Neural progenitor cell (in vitro differentiated cells): Measurements from ENCODE around the gene MOAP1. TPM values are rescaled to one million over a fixed set of nuclear protein-coding genes. Genes with fewer than 3 reads are reported as not detected.
"Not testable (repeated sequence)": the region's sequence is repeated elsewhere in the genome, so short reads cannot be mapped to it uniquely, and the experiment has no call there.

Experiments used
- DNase-seq: peaks from one replicate; pipeline ENCODE4 v3.0.0-alpha.2; 2016; ENCODE audit warnings: low spot score
- H2AFZ ChIP-seq: fragments of 200-600 bp; sonication (generic); replicated peaks from 2 replicates; pipeline ENCODE4 v1.6.1; 2016; ENCODE audit warnings: antibody characterized with exemption
- H3F3A ChIP-seq: fragments of 200-600 bp; sonication (generic); 2 replicates; pipeline ENCODE4 v1.6.1; 2016; ENCODE audit warnings: antibody characterized with exemption, low read depth
- H3K27ac ChIP-seq: fragments of 200-600 bp; sonication (generic); 2 replicates; pipeline ENCODE4 v1.5.1; 2016; ENCODE audit warnings: mild to moderate bottlenecking
- H3K27me3 ChIP-seq: fragments of 200-600 bp; sonication (generic); 2 replicates; pipeline ENCODE4 v1.6.1; 2016; ENCODE audit warnings: mild to moderate bottlenecking, moderate library complexity
- H3K36me3 ChIP-seq: fragments of 200-600 bp; sonication (generic); 2 replicates; pipeline ENCODE4 v1.5.1; 2016
- H3K4me1 ChIP-seq: fragments of 200-600 bp; sonication (generic); 2 replicates; pipeline ENCODE4 v1.6.1; 2016; ENCODE audit warnings: mixed run types
- H3K4me2 ChIP-seq: fragments of 200-600 bp; sonication (generic); 2 replicates; pipeline ENCODE4 v1.6.1; 2016
- H3K4me3 ChIP-seq: fragments of 200-600 bp; sonication (generic); 2 replicates; pipeline ENCODE4 v1.5.1; 2016
- H3K79me2 ChIP-seq: fragments of 200-600 bp; sonication (generic); 2 replicates; pipeline ENCODE4 v1.6.1; 2016; ENCODE audit warnings: low read depth
- H3K9ac ChIP-seq: fragments of 200-600 bp; sonication (generic); 2 replicates; pipeline ENCODE4 v1.6.1; 2016
- H3K9me3 ChIP-seq: fragments of 200-600 bp; sonication (generic); 2 replicates; pipeline ENCODE4 v1.5.1; 2016; ENCODE audit warnings: low read depth
- H4K20me1 ChIP-seq: fragments of 200-600 bp; sonication (generic); 2 replicates; pipeline ENCODE4 v1.6.1; 2016; ENCODE audit warnings: low read depth
- H3K27ac Mint-ChIP-seq: 3 replicates; pipeline ENCODE4 v1.8.0; 2021; ENCODE audit warnings: mixed read lengths
- H3K27me3 Mint-ChIP-seq: 2 replicates; pipeline ENCODE4 v1.8.0; 2022; ENCODE audit warnings: low read depth, mild to moderate bottlenecking, inconsistent platforms, moderate library complexity, mixed read lengths; ENCODE audit not compliant: insufficient read depth
- H3K36me3 Mint-ChIP-seq: 3 replicates; pipeline ENCODE4 v1.8.0; 2021; ENCODE audit warnings: mixed read lengths
- H3K4me1 Mint-ChIP-seq: 3 replicates; pipeline ENCODE4 v1.8.0; 2021; ENCODE audit warnings: mixed read lengths
- H3K4me3 Mint-ChIP-seq: 3 replicates; pipeline ENCODE4 v1.8.0; 2021; ENCODE audit warnings: mild to moderate bottlenecking, moderate library complexity, mixed read lengths
- H3K9me3 Mint-ChIP-seq: 3 replicates; pipeline ENCODE4 v1.8.0; 2020; ENCODE audit warnings: mixed read lengths
- CTCF ChIP-seq: fragments of 200-600 bp; sonication (generic); IDR thresholded peaks from 2 replicates; pipeline ENCODE4 v1.5.1; 2017; ENCODE audit warnings: antibody characterized with exemption, mild to moderate bottlenecking
- EZH2 ChIP-seq: fragments of 200-600 bp; sonication (generic); IDR thresholded peaks from 2 replicates; pipeline ENCODE4 v1.6.1; 2017; ENCODE audit warnings: antibody characterized with exemption, mild to moderate bottlenecking, moderate library complexity
- EZH2phosphoT487 ChIP-seq: fragments of 200-600 bp; sonication (generic); IDR thresholded peaks from 2 replicates; pipeline ENCODE4 v1.6.1; 2017; ENCODE audit warnings: antibody characterized with exemption
- total RNA-seq: library from RNA; depleted of rRNA; stranded (reverse); fragments of >200 nt; gene quantifications from 2 replicates; pipeline ENCODE4 v1.2.3, GENCODE V29; 2015; ENCODE audit warnings: low replicate concordance

MOAP1 gene
- total RNA-seq, 1 donor from 2014 or later = 34.6 TPM

GRCh38 chr14:93163564-93163963, 21.1 kb downstream of the MOAP1 start:
- no peak overlapping the region for H3K4me3 Mint-ChIP-seq
- Histone ChIP-seq H3K9me3 (no peaks in the 10 kb centered on the region), H3K27ac (no peak overlapping the region), H3K36me3 (no peaks in the 10 kb centered on the region), H3K79me2 (no peaks in the 10 kb centered on the region), H3K4me3 (no peak overlapping the region), H2AFZ (no peak overlapping the region), H3K4me2 (no peak overlapping the region), H3K9ac (no peak overlapping the region), H3K4me1 (no peaks in the 10 kb centered on the region), H4K20me1 (no peaks in the 10 kb centered on the region), H3K27me3 (no peaks in the 10 kb centered on the region), H3F3A (peaks cover 6% of the 10 kb centered on the region)
- no peak for TF ChIP-seq EZH2
- no peak for TF ChIP-seq CTCF
- no peak for TF ChIP-seq EZH2phosphoT487
- H3K27ac Mint-ChIP-seq = no peak overlapping the region
- peaks cover 11% of the 10 kb centered on the region for H3K4me1 Mint-ChIP-seq
- no peak for DNase-seq
- peaks cover 2% of the 10 kb centered on the region for H3K9me3 Mint-ChIP-seq
- no peaks in the 10 kb centered on the region for H3K27me3 Mint-ChIP-seq
- H3K36me3 Mint-ChIP-seq = no peaks in the 10 kb centered on the region

DNA sequence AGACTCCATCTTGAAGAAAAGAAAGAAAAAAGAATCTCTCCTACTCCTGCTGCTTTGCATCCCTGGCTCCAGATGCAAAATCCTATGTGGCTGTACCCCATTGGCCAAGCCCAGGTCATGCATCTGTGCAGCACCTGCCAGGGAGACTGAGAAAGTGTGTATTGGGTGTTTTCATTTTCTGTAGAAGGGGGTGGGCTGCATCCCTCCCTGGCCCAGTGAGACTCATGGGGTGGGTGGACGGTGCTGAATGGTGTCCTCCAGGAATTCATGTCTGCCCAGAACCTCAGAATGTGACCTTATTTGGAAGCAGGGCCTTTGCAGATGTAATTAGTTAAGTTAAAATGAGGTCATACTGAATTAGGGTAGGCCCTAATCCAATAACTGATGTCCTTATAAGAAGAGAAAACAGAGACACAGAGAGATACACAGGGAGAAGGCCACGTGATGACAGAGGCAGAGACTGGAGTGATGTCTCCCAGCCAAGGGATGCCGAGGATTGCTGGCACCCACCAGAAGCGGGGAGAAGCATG, 23.2 kb downstream of the MOAP1 start:
- no peak overlapping the region for H3K4me3 ChIP-seq
- no peaks in the 10 kb centered on the region for H3K27me3 ChIP-seq
- Mint-ChIP-seq H3K36me3 (no peaks in the 10 kb centered on the region), H3K27me3 (no peaks in the 10 kb centered on the region), H3K9me3 (peaks cover 2% of the 10 kb centered on the region), H3K4me3 (no peak overlapping the region), H3K4me1 (peaks cover 11% of the 10 kb centered on the region), H3K27ac (no peak overlapping the region)
- H3K36me3 ChIP-seq = no peaks in the 10 kb centered on the region
- DNase-seq = no peak
- no peaks in the 10 kb centered on the region for H3K4me1 ChIP-seq
- H3K4me2 ChIP-seq = no peak overlapping the region
- H3K27ac ChIP-seq = no peak overlapping the region
- no peaks in the 10 kb centered on the region for H4K20me1 ChIP-seq
- H3F3A ChIP-seq = peaks cover 12% of the 10 kb centered on the region
- H2AFZ ChIP-seq = no peak overlapping the region
- no peak overlapping the region for H3K9ac ChIP-seq
- H3K79me2 ChIP-seq = no peaks in the 10 kb centered on the region
- no peaks in the 10 kb centered on the region for H3K9me3 ChIP-seq
- TF ChIP-seq CTCF = no peak
- TF ChIP-seq EZH2 = no peak
- no peak for TF ChIP-seq EZH2phosphoT487

DNA sequence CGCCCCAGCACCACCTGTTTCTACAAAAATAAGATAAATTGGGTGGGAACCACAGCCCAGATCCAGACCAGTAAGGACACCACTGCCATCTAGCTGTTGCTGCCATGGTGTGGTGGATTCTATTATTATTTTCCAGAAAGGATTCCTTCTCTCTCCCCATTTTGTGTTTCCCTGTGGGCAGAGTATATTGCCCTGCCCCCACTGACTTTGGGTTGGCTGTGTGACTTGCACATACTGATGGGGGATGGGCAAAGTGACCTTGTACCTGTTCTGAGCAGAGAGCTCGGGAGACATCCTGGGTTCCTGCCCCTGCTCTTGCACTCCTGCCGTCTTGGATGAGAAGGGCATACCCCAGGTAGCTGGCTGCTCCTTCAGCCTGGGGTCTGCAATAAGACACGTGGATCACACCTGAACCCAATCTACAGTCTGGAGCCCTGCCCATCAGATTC, 24.3 kb downstream of the MOAP1 start:
- Mint-ChIP-seq H3K4me1 (peaks cover 6% of the 10 kb centered on the region), H3K9me3 (no peaks in the 10 kb centered on the region), H3K27ac (no peak overlapping the region), H3K27me3 (no peaks in the 10 kb centered on the region), H3K36me3 (no peaks in the 10 kb centered on the region), H3K4me3 (no peak overlapping the region)
- no peak for TF ChIP-seq EZH2phosphoT487
- TF ChIP-seq CTCF = peak; percentile 53
- Histone ChIP-seq H3K36me3 (no peaks in the 10 kb centered on the region), H4K20me1 (no peaks in the 10 kb centered on the region), H3K9me3 (no peaks in the 10 kb centered on the region), H3K4me2 (no peak overlapping the region), H3K4me3 (no peak overlapping the region), H3F3A (peaks cover 12% of the 10 kb centered on the region), H3K9ac (no peak overlapping the region), H3K27ac (no peak overlapping the region), H3K79me2 (no peaks in the 10 kb centered on the region), H3K27me3 (no peaks in the 10 kb centered on the region), H2AFZ (peak overlapping the region; percentile 37), H3K4me1 (no peaks in the 10 kb centered on the region)
- DNase-seq = peak; percentile 45

GRCh38 chr14:93159625-93160352, 24.9 kb downstream of the MOAP1 start:
- not testable (repeated sequence) for H3K4me2 ChIP-seq, H4K20me1 ChIP-seq, H3K9me3 ChIP-seq, H3K4me1 Mint-ChIP-seq, H3K79me2 ChIP-seq, H3K9me3 Mint-ChIP-seq, DNase-seq, H3K4me3 Mint-ChIP-seq, H3K27ac ChIP-seq, H3K27me3 Mint-ChIP-seq, H3K36me3 Mint-ChIP-seq, H3K27ac Mint-ChIP-seq, H3K9ac ChIP-seq, H3K4me1 ChIP-seq, H3K4me3 ChIP-seq, H3K36me3 ChIP-seq, H2AFZ ChIP-seq, H3K27me3 ChIP-seq
- H3F3A ChIP-seq = peaks cover 12% of the 10 kb centered on the region

GRCh38 chr14:93158349-93158748, 26.3 kb downstream of the MOAP1 start:
- not testable (repeated sequence) for H3K9me3 ChIP-seq, H3K4me1 ChIP-seq, H3K27me3 Mint-ChIP-seq, DNase-seq, H3K27ac Mint-ChIP-seq, H3K9me3 Mint-ChIP-seq, H3K9ac ChIP-seq, H3K4me2 ChIP-seq, H3K4me1 Mint-ChIP-seq, H3K27me3 ChIP-seq, H4K20me1 ChIP-seq, H3K4me3 ChIP-seq, H3K36me3 ChIP-seq, H3K36me3 Mint-ChIP-seq, H3K79me2 ChIP-seq, H3K4me3 Mint-ChIP-seq, H2AFZ ChIP-seq, H3K27ac ChIP-seq
- peaks cover 12% of the 10 kb centered on the region for H3F3A ChIP-seq
